ENCODE results near the gene KCTD4.

The KCTD4 gene

GRCh38 chr13:45184693-45185092 is 16.2 kb downstream of the KCTD4 start:
- H3K9me3 ChIP-seq (ENCODE audit: control insufficient read depth, low read length) = no peaks in the 10 kb centered on the region
- no peaks in the 10 kb centered on the region for H3K27me3 ChIP-seq (replicated peaks; ENCODE audit: control insufficient read depth, insufficient read depth, low read length, poor library complexity, severe bottlenecking)
- DNase-seq = no peak
- no peaks in the 10 kb centered on the region for H3K4me1 ChIP-seq (ENCODE audit: control insufficient read depth, insufficient read depth, low read length, poor library complexity, severe bottlenecking)
- no peak overlapping the region for H3K4me3 ChIP-seq (ENCODE audit: insufficient read depth, low read depth, low read length, poor library complexity, severe bottlenecking)
- peaks cover 9% of the 10 kb centered on the region for H3K36me3 ChIP-seq (ENCODE audit: control insufficient read depth, insufficient read depth, low read length)
- no peak overlapping the region for H3K27ac ChIP-seq (ENCODE audit: insufficient read depth, low read length, poor library complexity, severe bottlenecking)

DNA sequence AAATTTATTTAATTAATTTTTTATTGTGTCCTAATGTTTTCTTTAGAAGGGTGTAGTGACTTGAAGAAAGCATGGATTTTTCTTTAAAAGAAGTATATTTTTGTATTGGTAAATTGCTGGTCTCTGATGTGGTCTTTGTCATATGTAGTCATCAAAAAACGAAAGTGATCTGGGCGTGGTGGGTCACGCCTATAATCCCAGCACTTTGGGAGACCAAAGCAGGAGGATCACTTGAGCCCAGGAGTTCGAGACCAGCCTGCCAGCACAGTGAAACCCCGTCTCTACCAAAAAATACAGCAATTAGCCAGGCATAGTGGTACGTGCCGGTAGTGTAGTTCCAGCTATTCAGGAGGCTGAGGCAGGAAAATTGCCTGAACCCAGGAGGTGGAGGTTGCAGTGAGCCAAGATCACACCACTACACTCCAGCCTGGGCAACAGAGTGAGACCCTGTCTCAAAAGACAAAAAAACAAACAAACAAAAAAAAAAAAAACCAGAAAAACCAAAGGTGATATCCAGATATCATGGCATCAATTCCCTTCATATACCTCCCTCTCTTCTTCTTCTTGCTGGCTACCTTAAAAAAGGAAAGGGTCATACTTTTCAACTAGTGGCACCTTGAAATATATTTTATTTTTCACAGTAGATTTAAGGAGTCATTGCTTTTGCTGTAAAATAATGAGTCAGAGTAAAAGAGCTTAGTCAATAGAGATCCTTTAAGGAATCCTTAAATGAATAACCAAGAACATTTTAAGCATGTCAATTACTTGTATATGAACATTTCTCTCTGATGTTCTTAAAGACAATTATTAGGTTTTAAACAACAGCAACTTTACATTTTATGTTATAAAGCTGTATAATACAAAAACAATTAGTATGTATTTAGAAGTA is 19.9 kb downstream of the KCTD4 start:
- Histone ChIP-seq H3K9me3 (ENCODE audit: control insufficient read depth, low read length) (no peaks in the 10 kb centered on the region), H3K4me1 (ENCODE audit: control insufficient read depth, insufficient read depth, low read length, poor library complexity, severe bottlenecking) (no peaks in the 10 kb centered on the region), H3K27me3 (replicated peaks; ENCODE audit: control insufficient read depth, insufficient read depth, low read length, poor library complexity, severe bottlenecking) (no peaks in the 10 kb centered on the region), H3K27ac (ENCODE audit: insufficient read depth, low read length, poor library complexity, severe bottlenecking) (no peak overlapping the region), H3K36me3 (ENCODE audit: control insufficient read depth, insufficient read depth, low read length) (peaks cover 9% of the 10 kb centered on the region), H3K4me3 (ENCODE audit: insufficient read depth, low read depth, low read length, poor library complexity, severe bottlenecking) (no peak overlapping the region)
- DNase-seq = no peak

DNA sequence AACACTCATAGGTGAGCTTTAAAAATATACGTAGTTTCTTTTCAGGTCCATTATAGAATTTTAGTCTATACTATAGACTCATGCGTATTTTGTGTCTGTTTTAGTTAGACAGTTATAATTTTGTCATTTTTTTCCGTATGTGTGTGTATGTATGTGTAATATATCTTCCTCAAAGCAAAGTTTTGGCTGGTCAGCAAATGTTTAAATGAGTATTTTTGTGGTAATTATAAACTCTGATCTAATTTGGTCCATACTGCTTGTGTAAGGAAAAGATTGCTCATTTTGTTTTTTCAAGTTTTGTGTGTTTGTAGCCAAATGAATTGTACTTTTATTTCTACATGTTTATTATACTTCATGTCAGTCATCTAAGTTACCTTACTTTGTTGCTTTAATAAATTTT is 20.5 kb downstream of the KCTD4 start:
- H3K4me3 ChIP-seq (ENCODE audit: insufficient read depth, low read depth, low read length, poor library complexity, severe bottlenecking) = no peak overlapping the region
- DNase-seq = no peak
- H3K36me3 ChIP-seq (ENCODE audit: control insufficient read depth, insufficient read depth, low read length) = peaks cover 9% of the 10 kb centered on the region
- no peaks in the 10 kb centered on the region for H3K27me3 ChIP-seq (replicated peaks; ENCODE audit: control insufficient read depth, insufficient read depth, low read length, poor library complexity, severe bottlenecking)
- no peaks in the 10 kb centered on the region for H3K4me1 ChIP-seq (ENCODE audit: control insufficient read depth, insufficient read depth, low read length, poor library complexity, severe bottlenecking)
- no peaks in the 10 kb centered on the region for H3K9me3 ChIP-seq (ENCODE audit: control insufficient read depth, low read length)
- no peak overlapping the region for H3K27ac ChIP-seq (ENCODE audit: insufficient read depth, low read length, poor library complexity, severe bottlenecking)

GRCh38 chr13:45179428-45179827 is 21.4 kb downstream of the KCTD4 start:
- H3K27me3 ChIP-seq (replicated peaks; ENCODE audit: control insufficient read depth, insufficient read depth, low read length, poor library complexity, severe bottlenecking) = no peaks in the 10 kb centered on the region
- H3K4me1 ChIP-seq (ENCODE audit: control insufficient read depth, insufficient read depth, low read length, poor library complexity, severe bottlenecking) = no peaks in the 10 kb centered on the region
- H3K4me3 ChIP-seq (ENCODE audit: insufficient read depth, low read depth, low read length, poor library complexity, severe bottlenecking) = no peak overlapping the region

DNA sequence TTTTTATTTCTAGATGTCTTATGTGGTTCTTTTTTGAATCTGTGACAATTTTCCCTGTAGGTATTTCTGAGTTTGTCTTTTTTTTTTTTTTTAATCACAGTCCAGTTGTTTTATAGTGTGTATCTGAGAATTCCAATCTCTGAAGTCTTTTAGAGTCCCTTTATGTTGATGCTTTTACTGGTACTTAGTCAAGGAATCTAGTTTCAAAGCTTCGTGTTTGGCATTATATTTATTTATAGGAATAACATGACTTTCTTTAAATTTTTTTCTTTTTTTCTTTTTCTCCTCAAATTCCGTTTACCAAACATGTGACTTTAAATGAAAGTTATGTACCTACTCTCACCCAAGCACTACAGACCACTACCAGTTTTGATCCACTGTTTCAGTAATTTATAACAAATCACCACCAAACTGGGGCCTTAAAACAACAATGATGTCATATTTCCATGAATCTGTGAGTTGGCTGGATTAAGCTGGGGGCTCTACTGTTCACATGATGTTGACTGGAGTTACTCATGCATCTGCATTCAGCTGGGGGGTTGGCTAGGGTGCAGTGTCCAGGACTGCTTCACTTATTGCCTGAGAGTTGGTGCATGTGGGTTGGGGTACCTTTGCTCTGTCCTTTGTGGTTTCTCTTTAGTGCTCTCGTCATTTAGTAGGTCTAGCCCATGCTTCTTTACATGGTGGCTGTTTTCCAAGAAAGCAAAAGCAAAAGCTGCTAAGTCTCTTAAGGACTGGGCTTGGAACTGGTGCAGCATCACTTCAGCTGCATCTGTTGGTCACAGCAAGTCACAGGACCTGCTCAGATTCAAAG is 22.3 kb downstream of the KCTD4 start:
- no peak overlapping the region for H3K4me3 ChIP-seq (ENCODE audit: insufficient read depth, low read depth, low read length, poor library complexity, severe bottlenecking)
- H3K27me3 ChIP-seq (replicated peaks; ENCODE audit: control insufficient read depth, insufficient read depth, low read length, poor library complexity, severe bottlenecking) = no peaks in the 10 kb centered on the region
- no peak overlapping the region for H3K27ac ChIP-seq (ENCODE audit: insufficient read depth, low read length, poor library complexity, severe bottlenecking)
- H3K9me3 ChIP-seq (ENCODE audit: control insufficient read depth, low read length) = no peaks in the 10 kb centered on the region
- DNase-seq = no peak
- H3K36me3 ChIP-seq (ENCODE audit: control insufficient read depth, insufficient read depth, low read length) = peaks cover 9% of the 10 kb centered on the region
- no peaks in the 10 kb centered on the region for H3K4me1 ChIP-seq (ENCODE audit: control insufficient read depth, insufficient read depth, low read length, poor library complexity, severe bottlenecking)

More at GRCh38 chr13:45179428-45179827, 21.4 kb downstream of the KCTD4 start:
- Histone ChIP-seq H3K9me3 (ENCODE audit: control insufficient read depth, low read length) (no peaks in the 10 kb centered on the region), H3K27ac (ENCODE audit: insufficient read depth, low read length, poor library complexity, severe bottlenecking) (no peak overlapping the region), H3K36me3 (ENCODE audit: control insufficient read depth, insufficient read depth, low read length) (peaks cover 9% of the 10 kb centered on the region)
- no peak for DNase-seq

DNA sequence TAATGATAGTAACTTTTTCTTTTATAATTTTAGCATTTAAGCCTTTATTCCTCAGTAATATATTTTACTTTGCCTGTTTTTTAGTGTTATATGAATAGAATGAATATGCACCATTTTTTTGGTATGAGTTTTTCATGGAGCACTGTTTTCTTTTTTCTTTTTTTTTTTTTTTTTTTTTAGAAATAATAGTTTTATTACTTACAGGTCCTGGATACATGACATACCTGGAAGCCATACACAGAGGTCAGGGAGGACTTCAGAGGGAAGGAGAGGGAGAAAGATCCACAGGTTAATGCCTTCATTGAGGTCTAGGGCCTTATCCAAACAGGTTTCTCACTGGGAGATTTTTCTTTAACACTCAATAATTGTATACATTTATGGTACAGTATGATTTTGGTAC is 26.4 kb downstream of the KCTD4 start:
- DNase-seq = no peak
- H3K4me3 ChIP-seq (ENCODE audit: insufficient read depth, low read depth, low read length, poor library complexity, severe bottlenecking) = no peak overlapping the region
- H3K9me3 ChIP-seq (ENCODE audit: control insufficient read depth, low read length) = no peaks in the 10 kb centered on the region
- H3K27ac ChIP-seq (ENCODE audit: insufficient read depth, low read length, poor library complexity, severe bottlenecking) = no peak overlapping the region
- H3K36me3 ChIP-seq (ENCODE audit: control insufficient read depth, insufficient read depth, low read length) = no peaks in the 10 kb centered on the region
- H3K4me1 ChIP-seq (ENCODE audit: control insufficient read depth, insufficient read depth, low read length, poor library complexity, severe bottlenecking) = no peaks in the 10 kb centered on the region
- H3K27me3 ChIP-seq (replicated peaks; ENCODE audit: control insufficient read depth, insufficient read depth, low read length, poor library complexity, severe bottlenecking) = no peaks in the 10 kb centered on the region

GRCh38 chr13:45168555-45168930 is 32.3 kb downstream of the KCTD4 start:
- Histone ChIP-seq H3K36me3 (ENCODE audit: control insufficient read depth, insufficient read depth, low read length) (no peaks in the 10 kb centered on the region), H3K4me1 (ENCODE audit: control insufficient read depth, insufficient read depth, low read length, poor library complexity, severe bottlenecking) (no peaks in the 10 kb centered on the region), H3K9me3 (ENCODE audit: control insufficient read depth, low read length) (no peaks in the 10 kb centered on the region), H3K27ac (ENCODE audit: insufficient read depth, low read length, poor library complexity, severe bottlenecking) (no peak overlapping the region), H3K4me3 (ENCODE audit: insufficient read depth, low read depth, low read length, poor library complexity, severe bottlenecking) (no peak overlapping the region), H3K27me3 (replicated peaks; ENCODE audit: control insufficient read depth, insufficient read depth, low read length, poor library complexity, severe bottlenecking) (no peaks in the 10 kb centered on the region)
- DNase-seq = no peak

DNA sequence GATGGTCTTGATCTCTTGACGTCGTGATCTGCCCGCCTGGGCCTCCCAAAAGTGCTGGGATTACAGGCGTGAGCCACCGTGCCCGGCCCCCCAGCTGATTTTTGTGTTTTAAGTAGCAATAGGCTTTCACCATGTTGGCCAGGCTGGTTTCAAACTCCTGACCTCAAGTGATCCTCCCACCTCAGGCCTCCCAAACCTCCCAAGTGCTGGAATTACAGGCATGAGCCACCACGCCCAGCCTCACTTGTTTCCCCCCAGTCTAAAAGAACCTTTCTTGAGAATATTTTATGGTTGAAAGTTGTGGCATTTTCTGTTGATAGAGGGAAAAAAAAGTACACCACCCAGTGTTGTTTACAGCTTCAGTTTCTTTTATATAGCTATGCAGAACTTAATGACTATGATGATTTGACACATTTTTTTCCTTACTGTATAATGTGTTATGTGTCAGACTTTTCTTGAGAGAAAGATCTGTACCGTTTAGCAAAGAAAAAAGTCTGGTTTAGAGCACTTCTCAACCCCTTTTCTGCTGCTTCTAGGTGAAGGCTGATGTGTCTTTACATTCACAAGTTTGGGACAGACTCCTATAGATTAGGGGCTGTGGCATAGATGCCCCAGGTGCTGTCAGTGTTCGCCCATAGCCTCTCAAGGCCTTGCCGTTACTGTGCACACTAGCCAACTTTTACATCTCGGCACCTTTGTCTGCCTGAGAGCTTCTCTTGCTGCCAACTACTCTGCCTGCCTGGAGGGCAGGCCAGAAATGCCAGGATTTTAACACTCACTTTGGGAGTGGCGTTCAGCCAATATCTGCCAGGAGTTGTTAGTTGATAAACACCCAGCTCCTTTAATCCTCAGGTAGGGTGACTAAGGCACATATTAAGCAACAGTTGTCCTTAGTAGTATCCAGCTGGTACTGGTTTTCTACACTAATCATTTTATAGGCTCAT is 33.0 kb downstream of the KCTD4 start:
- H3K27ac ChIP-seq (ENCODE audit: insufficient read depth, low read length, poor library complexity, severe bottlenecking) = no peak overlapping the region
- no peak overlapping the region for H3K4me3 ChIP-seq (ENCODE audit: insufficient read depth, low read depth, low read length, poor library complexity, severe bottlenecking)
- no peaks in the 10 kb centered on the region for H3K9me3 ChIP-seq (ENCODE audit: control insufficient read depth, low read length)
- H3K36me3 ChIP-seq (ENCODE audit: control insufficient read depth, insufficient read depth, low read length) = no peaks in the 10 kb centered on the region
- no peaks in the 10 kb centered on the region for H3K27me3 ChIP-seq (replicated peaks; ENCODE audit: control insufficient read depth, insufficient read depth, low read length, poor library complexity, severe bottlenecking)
- no peak for DNase-seq
- no peaks in the 10 kb centered on the region for H3K4me1 ChIP-seq (ENCODE audit: control insufficient read depth, insufficient read depth, low read length, poor library complexity, severe bottlenecking)

- no peak for DNase-seq
- Histone ChIP-seq H3K9me3 (ENCODE audit: control insufficient read depth, low read length) (no peaks in the 10 kb centered on the region), H3K4me3 (ENCODE audit: insufficient read depth, low read depth, low read length, poor library complexity, severe bottlenecking) (no peak overlapping the region), H3K27ac (ENCODE audit: insufficient read depth, low read length, poor library complexity, severe bottlenecking) (no peak overlapping the region), H3K36me3 (ENCODE audit: control insufficient read depth, insufficient read depth, low read length) (no peaks in the 10 kb centered on the region), H3K27me3 (replicated peaks; ENCODE audit: control insufficient read depth, insufficient read depth, low read length, poor library complexity, severe bottlenecking) (no peaks in the 10 kb centered on the region), H3K4me1 (ENCODE audit: control insufficient read depth, insufficient read depth, low read length, poor library complexity, severe bottlenecking) (no peaks in the 10 kb centered on the region)
Observed at GRCh38 chr13:45166858-45167257, 34.0 kb downstream of the KCTD4 start.
